HG02870 (cell line): Measurements from ENCODE around the gene MKRN1.
"Not testable (repeated sequence)": the region's sequence is repeated elsewhere in the genome, so short reads cannot be mapped to it uniquely, and the experiment has no call there.

Experiments
- ATAC-seq: cut with Tn5 transposase; IDR thresholded peaks from one replicate; pipeline ENCODE4 v1.9.1; 2021; ENCODE audit warnings: mild to moderate bottlenecking, moderate library complexity; ENCODE audit not compliant: unreplicated experiment

MKRN1 gene

GRCh38 chr7:140479062-140479738, at the start of gene MKRN1:
Gene MKRN1 (minus strand): TSS chr7:140479505. CDS start chr7:140479344, 161 bp downstream.
- ATAC-seq = peak; percentile 91

- no peak for ATAC-seq
These were observed 47.7 kb upstream of the MKRN1 start for GRCh38 chr7:140526787-140527664.

- no peak for ATAC-seq
These were observed 46.9 kb upstream of the MKRN1 start for GRCh38 chr7:140526214-140526613.

- no peak for ATAC-seq
These were observed 46.4 kb upstream of the MKRN1 start for GRCh38 chr7:140525743-140526142.

- ATAC-seq = no peak
These were observed 42.1 kb upstream of the MKRN1 start for GRCh38 chr7:140521421-140521820.

- ATAC-seq = no peak
These were observed 39.7 kb upstream of the MKRN1 start for GRCh38 chr7:140519007-140519399.

GRCh38 chr7:140518370-140519006, 39.2 kb upstream of the MKRN1 start:
- ATAC-seq = no peak

GRCh38 chr7:140517546-140518369, 38.5 kb upstream of the MKRN1 start:
- ATAC-seq = no peak

- ATAC-seq = no peak
These were observed 33.2 kb upstream of the MKRN1 start for GRCh38 chr7:140512317-140513000.

- ATAC-seq = no peak
These were observed 30.5 kb upstream of the MKRN1 start for GRCh38 chr7:140509789-140510188.

- not testable (repeated sequence) for ATAC-seq
These were observed 28.3 kb upstream of the MKRN1 start for GRCh38 chr7:140507556-140507955.

GRCh38 chr7:140506788-140507464, 27.6 kb upstream of the MKRN1 start:
- ATAC-seq = no peak

- ATAC-seq = no peak
These were observed 22.7 kb upstream of the MKRN1 start for GRCh38 chr7:140501966-140502365.

GRCh38 chr7:140497807-140498206, 18.5 kb upstream of the MKRN1 start:
- ATAC-seq = not testable (repeated sequence)

- no peak for ATAC-seq
These were observed 18.0 kb upstream of the MKRN1 start for GRCh38 chr7:140497241-140497769.

- no peak for ATAC-seq
These were observed 16.3 kb upstream of the MKRN1 start for GRCh38 chr7:140495514-140496097.

- no peak for ATAC-seq
These were observed 15.6 kb upstream of the MKRN1 start for GRCh38 chr7:140494867-140495266.

- no peak for ATAC-seq
These were observed 9.7 kb upstream of the MKRN1 start for GRCh38 chr7:140489026-140489359.
